ENCODE results near the gene CEBPG. TPM values are rescaled to one million over a fixed set of nuclear protein-coding genes. Genes with fewer than 3 reads are reported as not detected.

The CEBPG gene
- total and polyA plus RNA-seq, 9 of the 15 experiments (the other 6 are each of a cell fraction or from before 2014, with no cell fraction given) = 9.5 to 34.9 (median 30.9) TPM

- H3K4me2 ChIP-seq (ENCODE audit: insufficient read depth, low read length) = no peak overlapping the region
- in situ Hi-C loops (cut with MboI) = no loop called here
- H4K20me1 ChIP-seq (replicated peaks; ENCODE audit: control insufficient read depth, insufficient read depth, low read length) = peaks cover 16% of the 10 kb centered on the region
- H3K4me3 ChIP-seq = no peak overlapping the region
- H2AFZ ChIP-seq (ENCODE audit: low read depth, low read length) = no peak overlapping the region
- 42% methylated on average over 4 of the region's 4 CpGs for WGBS (ENCODE audit: insufficient coverage, low coverage, missing lambda C conversion rate)
- intact Hi-C loops (cut with micrococcal nuclease) = loop anchor here (10.0 kb wide), 1 partner anchor 396 kb away; the partner anchor contains the start of genes CEP89 and FAAP24
- BruUV-seq (replicated peaks) = no TSS peak
- peaks cover 3% of the 10 kb centered on the region; the same call in 1 of the 3 replicates for H3K36me3 ChIP-seq (ENCODE audit: control insufficient read depth, insufficient read depth, low read length)
- FAIRE-seq = no peak
- ChIA-PET CTCF (ENCODE audit: low intra/inter-chr PET ratio) (no interaction called here), POLR2A (interaction anchor here (1.0 to 5.2 kb wide), 3 partner anchors 10 to 27 kb away, joined by 4 to 60 read pairs (median 50); no protein-coding TSS in a partner anchor)
- H3K27ac ChIP-seq (ENCODE audit: extremely low read depth, low read depth, low read length) = no peak overlapping the region
- no peak overlapping the region for H3K9ac ChIP-seq (ENCODE audit: insufficient read depth in 1 of 2, low read depth in 2 of 2, low read length in 2 of 2)
- TF ChIP-seq RAD51 (IDR thresholded peaks at IDR 0.05; ENCODE audit: borderline replicate concordance, low read depth) (no peak), ZNF263 (CRISPR knock-in tag; IDR thresholded peaks at IDR 0.05; ENCODE audit: borderline replicate concordance) (no peak), THRA (IDR thresholded peaks at IDR 0.05) (no peak), PHB2 (IDR thresholded peaks at IDR 0.05; ENCODE audit: low read depth) (no peak), GATAD2A (IDR thresholded peaks at IDR 0.05) (no peak), EP400 (IDR thresholded peaks at IDR 0.05) (no peak)
- H3K79me2 ChIP-seq (ENCODE audit: control insufficient read depth, insufficient read depth, low read length) = peaks cover 21% of the 10 kb centered on the region
- no peak for ATAC-seq
- H3K4me1 ChIP-seq (replicated peaks in 1 of 2; ENCODE audit: control insufficient read depth in 2 of 2, insufficient read depth in 2 of 2, low read length in 2 of 2) = peaks cover 10 to 21% of the 10 kb centered on the region in 2 experiments; a peak in 4 of 5 replicates
- peaks cover 3% of the 10 kb centered on the region for H3K9me1 ChIP-seq (ENCODE audit: control insufficient read depth, insufficient read depth, low read length)
- H3K9me3 ChIP-seq (replicated peaks; ENCODE audit: control insufficient read depth, insufficient read depth, low read depth, low read length) = no peaks in the 10 kb centered on the region
- peaks cover 9 to 21% of the 10 kb centered on the region in 2 experiments for H3K27me3 ChIP-seq (ENCODE audit: control insufficient read depth in 2 of 2, insufficient read depth in 2 of 2, low read length in 2 of 2)
- DNase-seq (ENCODE audit: extremely low read depth in 1 of 4, low spot score in 3 of 4) = no peak
Measured at GRCh38 chr19:33370783-33371182, 2.7 kb upstream of the CEBPG start.

Measured in K562 (cell line).